A549 (cell line): ENCODE data around the gene SGSH.

Source experiments
- BHLHE40 ChIP-seq: IDR thresholded peaks from 2 replicates; pipeline ENCODE4 v1.6.1; 2012; ENCODE audit warnings: low read depth, low read length, inconsistent platforms
- CTCF ChIP-seq: fragments of >200 bp; sonication (Bioruptor Twin); formaldehyde crosslinking; IDR thresholded peaks from 3 replicates; pipeline ENCODE4 v1.5.1; 2016
- HMGXB4 ChIP-seq: fragments of 250-450 bp; sonication (Bioruptor Pico); IDR thresholded peaks from 2 replicates; pipeline ENCODE4 v1.5.0; 2021; ENCODE audit warnings: mild to moderate bottlenecking, moderate library complexity, borderline replicate concordance
- JUNB ChIP-seq: fragments of >200 bp; sonication (Bioruptor Twin); formaldehyde crosslinking; IDR thresholded peaks from 2 replicates; pipeline ENCODE4 v1.6.1; 2016
- POLR2A ChIP-seq: IDR thresholded peaks from 2 replicates; pipeline ENCODE4 v1.6.1; 2012; ENCODE audit warnings: mild to moderate bottlenecking, low read length
- POLR2AphosphoS2 ChIP-seq: conservative IDR thresholded peaks from 2 replicates; pipeline ENCODE4 v1.6.1; 2012; ENCODE audit warnings: low read length, improper control_type of control experiment, inconsistent platforms

- TF ChIP-seq CTCF: no peak
- TF ChIP-seq POLR2A: no peak
- TF ChIP-seq HMGXB4 (CRISPR knock-in tag): no peak
- no peak for TF ChIP-seq BHLHE40
- no peak for TF ChIP-seq POLR2AphosphoS2
- no peak for TF ChIP-seq JUNB
These were observed 21.9 kb downstream of the SGSH start for GRCh38 chr17:80198144-80198661.
